NAMALWA (cell line): Measurements from ENCODE around the gene KCNF1.

Experiments used
- DNase-seq: peaks from one replicate; pipeline ENCODE4 v3.0.0-alpha.2; 2015; ENCODE audit warnings: low spot score

KCNF1 gene

GRCh38 chr2:10911291-10912075 lies at the start of gene KCNF1:
Gene KCNF1, plus strand, starts transcription at chr2:10911934. Its CDS starts 493 bp downstream, at chr2:10912427.
- no peak for DNase-seq

- no peak for DNase-seq
Observed at GRCh38 chr2:10862330-10862729, 49.4 kb upstream of the KCNF1 start.

- no peak for DNase-seq
Observed at GRCh38 chr2:10863047-10863446, 48.7 kb upstream of the KCNF1 start.

GRCh38 chr2:10863837-10864236 lies 47.9 kb upstream of the KCNF1 start:
- DNase-seq, result no peak

- no peak for DNase-seq
Observed at GRCh38 chr2:10864251-10864650, 47.5 kb upstream of the KCNF1 start.

GRCh38 chr2:10864861-10865636 lies 46.7 kb upstream of the KCNF1 start:
- DNase-seq, result peak; percentile 51

- no peak for DNase-seq
Observed at GRCh38 chr2:10865841-10866240, 45.9 kb upstream of the KCNF1 start.

- DNase-seq, result no peak
Observed at GRCh38 chr2:10867692-10868420, 43.9 kb upstream of the KCNF1 start.

GRCh38 chr2:10868465-10869314 lies 43.0 kb upstream of the KCNF1 start:
- no peak for DNase-seq

- no peak for DNase-seq
Observed at GRCh38 chr2:10871978-10872377, 39.8 kb upstream of the KCNF1 start.

GRCh38 chr2:10873171-10873570 lies 38.6 kb upstream of the KCNF1 start:
- DNase-seq, result no peak

- no peak for DNase-seq
Observed at GRCh38 chr2:10873790-10874437, 37.8 kb upstream of the KCNF1 start.

- no peak for DNase-seq
Observed at GRCh38 chr2:10875126-10875525, 36.6 kb upstream of the KCNF1 start.

GRCh38 chr2:10876394-10876793 lies 35.3 kb upstream of the KCNF1 start:
- no peak for DNase-seq

GRCh38 chr2:10876963-10877362 lies 34.8 kb upstream of the KCNF1 start:
- DNase-seq, result no peak

- DNase-seq, result no peak
Observed at GRCh38 chr2:10877651-10878111, 34.1 kb upstream of the KCNF1 start.

GRCh38 chr2:10878268-10878915 lies 33.3 kb upstream of the KCNF1 start:
- no peak for DNase-seq

- no peak for DNase-seq
Observed at GRCh38 chr2:10879159-10879558, 32.6 kb upstream of the KCNF1 start.

GRCh38 chr2:10879624-10880585 lies 31.8 kb upstream of the KCNF1 start:
- DNase-seq, result no peak
